Activated CD4-positive, alpha-beta T cell treated with anti-CD3 and anti-CD28 coated beads for 1 hour (primary cell): ENCODE measurements around the gene BNC2.

Experiments used
- DNase-seq: peaks from one replicate; pipeline ENCODE4 v3.0.0-alpha.2; 2020

Gene BNC2

DNA sequence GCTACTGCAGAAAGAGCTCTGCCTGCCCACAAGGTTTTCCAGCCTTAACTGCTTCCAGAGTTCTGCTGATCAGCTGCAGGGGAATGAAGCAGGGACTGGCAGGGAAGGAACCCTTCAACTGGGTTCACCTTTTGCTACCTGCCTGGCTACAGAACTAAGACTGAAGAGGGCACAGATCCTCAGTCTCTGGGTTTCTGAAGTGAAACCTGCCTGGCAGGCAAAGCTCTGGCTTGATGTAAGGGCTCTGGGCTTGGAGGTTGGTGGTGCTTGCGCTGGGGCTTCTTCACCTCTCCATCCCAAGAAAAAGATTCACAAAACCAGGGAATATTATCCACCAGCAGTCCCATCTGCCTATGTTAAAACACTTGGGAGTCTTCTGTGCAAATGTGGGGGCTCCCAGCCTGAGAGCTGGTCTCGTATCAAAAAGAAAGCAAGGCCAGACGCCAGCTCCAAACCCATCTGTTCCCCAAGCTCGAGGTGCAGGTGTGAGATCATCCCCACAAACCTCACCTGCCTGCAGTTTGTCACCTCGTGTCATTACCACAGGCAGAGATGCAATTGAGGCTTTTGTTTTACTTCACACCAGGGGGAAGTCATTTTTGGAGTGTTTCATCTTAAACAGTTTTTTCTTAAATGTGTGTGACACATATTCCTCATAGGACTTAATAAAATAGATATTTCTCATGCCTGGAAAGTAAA is 58.3 kb downstream of the BNC2 start:
- DNase-seq, result no peak

DNA sequence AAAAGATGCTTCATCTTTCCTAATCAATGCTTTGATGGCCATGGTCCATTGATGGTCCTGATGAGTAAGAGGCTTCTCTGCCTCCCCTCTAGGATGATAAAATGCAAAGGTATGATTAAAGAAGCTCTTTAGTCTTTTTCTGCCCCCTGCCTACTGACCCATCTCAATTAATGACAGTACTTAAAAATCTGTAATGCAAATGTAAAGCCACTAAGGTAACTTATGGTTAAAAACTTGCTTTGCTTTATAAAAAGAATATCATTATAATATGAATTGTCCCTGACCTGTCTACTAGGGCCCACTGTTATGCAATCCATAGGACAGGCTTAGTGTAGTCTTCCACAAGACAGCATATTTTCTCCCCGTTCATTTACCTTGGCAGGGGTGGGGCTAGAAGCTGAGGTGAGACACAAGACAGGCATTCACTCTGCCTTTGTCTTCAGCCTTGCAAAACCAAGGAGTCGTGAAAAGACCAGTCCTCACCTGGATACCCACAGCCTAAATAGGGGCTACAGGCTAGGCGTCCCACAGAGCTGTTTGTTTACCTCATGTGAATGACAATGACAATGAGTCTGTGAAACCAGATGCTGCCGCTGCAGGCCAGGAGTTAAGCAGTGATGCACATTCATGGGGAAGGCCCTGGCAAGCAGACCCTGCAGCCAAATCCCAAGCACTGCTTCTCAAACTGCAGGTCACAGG is 60.4 kb downstream of the BNC2 start:
- DNase-seq, result no peak

DNA sequence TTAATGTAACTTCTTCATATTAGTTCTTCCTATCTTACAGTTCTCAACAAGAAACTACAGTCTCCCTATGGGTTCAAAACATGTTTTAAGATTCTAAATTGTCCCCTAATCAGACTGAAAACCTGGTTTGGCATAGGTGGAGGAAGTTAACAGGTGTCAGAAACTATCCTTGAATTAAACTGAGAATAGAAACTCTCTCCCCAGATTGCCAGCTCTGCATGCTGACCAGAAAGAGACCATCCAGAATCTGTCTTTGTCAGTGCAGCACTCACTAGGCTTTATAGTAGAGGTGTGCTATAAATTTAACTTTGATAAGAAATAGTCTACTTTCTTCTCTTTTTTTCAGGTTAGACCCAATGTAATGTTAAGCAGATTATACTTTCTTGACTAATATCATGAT is 63.8 kb downstream of the BNC2 start:
- no peak for DNase-seq

DNA sequence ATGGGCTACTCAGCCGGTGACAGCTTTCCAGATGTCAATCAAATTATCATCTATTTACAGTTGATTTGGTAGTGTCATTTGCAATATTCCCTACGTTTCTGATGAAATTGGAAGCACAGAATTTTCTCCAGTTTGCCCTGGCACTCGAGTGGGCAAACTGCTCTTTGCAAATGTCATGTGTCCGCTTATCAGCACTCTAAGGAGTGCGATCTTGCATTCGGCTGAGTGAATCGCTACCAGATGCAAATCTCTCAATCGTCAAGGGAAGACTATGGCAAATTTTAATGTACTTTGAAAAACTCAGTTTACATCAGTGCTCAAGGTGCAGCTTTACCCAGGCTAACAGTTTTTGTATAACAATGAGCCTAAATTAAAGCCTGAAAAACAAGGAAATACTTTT is 66.8 kb downstream of the BNC2 start:
- DNase-seq, result no peak

DNA sequence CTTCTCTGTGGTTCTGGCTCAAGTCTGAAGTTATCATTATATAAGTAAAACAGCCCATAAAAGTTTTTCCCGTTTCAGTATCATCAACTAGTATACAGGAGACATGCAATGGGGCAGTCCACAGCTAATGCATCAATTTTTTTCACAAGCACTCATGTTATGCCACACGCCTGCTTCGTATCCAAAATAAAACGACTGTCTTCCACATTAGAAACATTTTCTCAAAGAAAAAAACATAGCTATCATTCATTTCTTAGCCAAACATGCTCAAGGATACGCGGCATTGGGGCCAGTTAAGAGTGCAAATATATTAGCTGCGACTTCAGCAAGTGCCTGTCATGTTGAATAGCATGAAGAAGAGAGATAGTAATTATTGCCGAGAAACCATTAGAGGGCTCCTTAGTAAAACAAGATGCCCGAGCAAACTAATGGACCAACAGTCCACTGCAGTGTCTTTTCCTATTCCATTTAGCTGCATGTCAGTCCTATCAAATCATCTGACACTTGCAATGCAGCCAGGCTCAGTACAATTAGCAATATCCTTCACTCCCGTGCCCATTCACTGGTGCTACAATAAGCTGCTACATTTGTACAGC is 68.5 kb downstream of the BNC2 start:
- no peak for DNase-seq

DNA sequence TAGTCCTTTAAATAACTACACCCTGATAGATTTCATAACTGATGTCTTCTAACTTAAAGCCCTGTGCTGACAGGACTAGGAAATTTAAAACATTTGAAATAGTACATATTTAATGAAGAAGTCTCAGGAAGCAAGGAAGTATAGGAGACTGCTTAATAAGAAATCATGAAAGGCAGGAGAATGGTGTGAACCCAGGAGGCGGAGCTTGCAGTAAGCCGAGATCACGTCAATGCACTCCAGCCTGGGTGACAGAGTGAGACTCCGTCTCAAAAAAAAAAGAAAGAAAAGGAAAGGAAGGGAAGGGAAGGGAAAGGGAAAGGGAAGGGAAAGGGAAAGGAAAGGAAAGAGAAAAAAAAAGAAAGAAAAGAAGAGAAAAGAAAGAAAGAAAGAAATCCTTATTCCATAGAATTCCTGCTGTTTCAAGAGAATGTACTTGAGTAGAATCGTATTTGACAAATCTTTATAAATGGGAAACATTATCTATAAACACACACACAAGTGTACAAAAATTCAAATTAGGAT is 74.1 kb downstream of the BNC2 start:
- DNase-seq, result no peak

DNA sequence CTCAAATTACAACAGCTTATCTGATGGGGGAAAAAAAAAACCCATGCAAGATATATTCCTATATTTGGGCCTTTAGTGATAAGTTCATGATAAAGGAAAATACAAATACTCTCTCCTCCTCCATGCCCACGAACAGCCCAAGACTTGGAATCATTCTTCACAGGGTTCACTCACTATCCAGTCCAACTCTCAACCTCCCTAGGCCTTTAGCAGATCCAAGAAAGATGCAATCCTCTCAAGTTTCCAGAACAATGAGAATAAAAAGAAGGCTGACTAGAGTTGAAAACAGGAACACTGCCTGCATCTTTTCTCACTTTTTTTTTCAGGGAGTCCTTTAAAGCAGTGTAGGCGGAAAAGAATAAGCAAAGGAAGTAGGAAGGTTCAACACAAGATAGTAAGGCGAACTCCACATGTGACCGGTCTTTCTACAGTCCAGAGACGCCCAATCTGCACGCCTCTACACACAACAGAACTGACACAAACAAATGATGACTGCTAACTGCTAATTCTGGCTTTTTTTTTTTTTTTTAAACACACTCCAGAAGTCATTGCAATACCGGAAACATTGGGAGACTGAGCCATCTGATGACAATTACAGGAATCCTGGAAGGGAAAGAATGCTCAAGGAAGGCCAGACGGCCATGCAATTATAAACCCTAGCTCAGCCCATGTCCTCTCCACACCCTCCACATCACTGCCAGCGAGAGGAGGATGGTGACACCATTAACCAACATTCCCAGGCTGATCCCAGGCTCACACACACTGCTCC is 75.4 kb downstream of the BNC2 start:
- DNase-seq, result no peak

DNA sequence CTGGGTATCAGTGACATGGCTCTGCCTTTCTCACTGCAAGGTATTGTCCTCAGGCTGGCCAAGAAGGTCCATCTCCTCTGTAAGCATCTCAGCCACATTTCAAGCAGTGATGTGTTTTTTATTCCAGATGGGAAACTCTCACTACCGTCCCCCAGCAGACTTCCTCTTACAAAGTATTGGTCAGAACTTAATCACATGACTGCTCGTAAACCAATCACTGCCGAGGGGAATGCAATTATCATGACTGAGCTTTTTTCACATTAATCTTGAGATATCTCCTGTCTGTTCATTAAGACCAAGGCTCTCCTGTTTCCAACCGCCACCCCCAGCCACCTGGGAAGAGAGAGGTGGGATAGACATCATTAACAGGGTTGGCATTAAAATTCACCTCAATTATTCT is 76.4 kb downstream of the BNC2 start:
- DNase-seq, result no peak

DNA sequence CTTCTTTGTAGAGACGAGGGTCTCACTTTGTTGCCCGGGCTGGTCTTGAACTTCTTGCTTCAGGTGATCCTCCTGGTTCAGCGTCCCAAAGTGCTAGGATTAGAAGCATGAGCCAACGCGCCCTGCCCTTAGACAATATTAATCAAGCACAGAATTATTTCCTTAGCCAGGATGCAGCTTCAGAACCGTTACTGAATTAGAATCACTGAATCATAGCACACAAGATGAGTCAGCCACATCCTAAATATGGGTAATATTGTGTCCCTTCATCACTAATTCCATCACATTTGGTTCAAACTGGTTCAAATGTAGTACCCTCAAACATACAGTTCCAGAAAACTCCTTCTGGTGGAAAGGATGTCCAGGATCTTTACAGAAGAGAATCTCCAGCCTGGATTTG is 82.7 kb downstream of the BNC2 start:
- no peak for DNase-seq

DNA sequence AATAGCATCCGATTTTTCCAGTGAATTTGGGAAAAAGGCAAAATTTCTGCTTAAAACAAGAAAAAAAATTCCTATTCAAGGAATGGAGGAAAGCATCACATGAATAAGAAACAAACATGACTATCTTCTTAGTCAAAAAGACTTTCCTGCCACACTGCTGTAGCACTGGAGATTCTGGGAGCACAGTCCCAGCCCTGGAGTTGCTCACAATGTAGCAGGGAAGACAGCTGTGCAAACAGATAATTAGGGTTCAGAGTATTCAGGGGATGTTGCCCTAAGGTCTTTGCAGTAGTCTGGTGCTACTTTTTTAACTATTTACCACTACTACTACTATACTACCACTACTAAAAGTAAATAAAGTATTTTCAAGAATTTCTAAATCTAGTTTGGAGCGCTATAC is 86.5 kb downstream of the BNC2 start:
- DNase-seq, result no peak

DNA sequence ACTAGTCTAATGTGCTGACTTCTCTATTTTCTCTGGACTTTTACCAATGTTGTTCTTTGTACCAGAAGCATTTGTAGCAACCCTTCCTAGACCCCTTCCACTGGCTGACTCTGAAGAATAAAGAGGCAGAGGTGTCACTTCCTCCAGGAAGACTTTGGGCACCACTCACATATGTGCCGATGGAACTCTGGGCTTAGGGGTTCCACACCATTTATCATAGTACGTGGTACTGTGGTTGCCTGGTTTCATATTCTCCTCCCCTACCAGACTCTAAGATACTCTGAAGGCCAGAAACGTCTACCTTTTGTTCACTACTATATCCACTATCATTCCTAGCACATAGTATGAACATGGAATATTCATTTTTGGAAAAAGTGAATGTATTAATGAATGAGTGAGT is 88.0 kb downstream of the BNC2 start:
- DNase-seq, result no peak

DNA sequence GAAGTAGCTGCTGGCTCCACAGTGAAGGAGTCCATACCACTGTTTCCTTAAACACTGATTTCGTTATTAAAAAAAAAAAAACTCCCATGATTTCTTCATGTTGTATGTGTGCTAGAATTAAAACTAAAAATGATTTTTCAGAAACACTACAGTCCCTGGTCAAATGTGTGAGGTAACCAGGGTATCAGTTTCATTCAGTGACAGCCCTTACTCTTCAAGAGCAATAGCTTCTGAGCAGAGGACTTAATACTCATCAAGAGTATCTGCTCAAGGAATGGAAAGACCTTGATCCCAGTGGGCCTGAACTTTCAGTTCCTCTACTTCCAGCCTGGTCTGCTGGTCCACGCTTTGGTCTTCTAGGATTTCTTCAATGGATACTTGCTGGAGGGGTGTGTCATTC is 95.1 kb downstream of the BNC2 start:
- no peak for DNase-seq

DNA sequence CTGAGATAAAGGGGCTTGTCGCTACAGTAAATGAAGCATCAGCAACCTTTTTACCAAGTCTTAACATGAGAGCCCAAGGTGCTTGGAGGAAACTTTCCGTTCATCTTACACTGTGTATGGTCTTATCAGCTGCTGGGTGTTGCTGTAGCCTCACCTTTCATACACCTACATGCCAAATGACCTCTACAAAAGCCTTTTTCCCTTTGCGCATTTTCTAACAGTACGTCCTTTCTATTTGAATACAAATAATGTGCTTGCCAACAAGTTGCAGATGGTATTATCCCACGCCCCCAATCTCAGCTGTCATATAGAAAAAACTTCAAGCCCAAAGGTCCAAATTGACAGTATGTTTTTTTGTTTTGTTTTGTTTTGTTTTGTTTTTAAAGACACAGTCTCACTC is 96.9 kb downstream of the BNC2 start:
- DNase-seq, result no peak

DNA sequence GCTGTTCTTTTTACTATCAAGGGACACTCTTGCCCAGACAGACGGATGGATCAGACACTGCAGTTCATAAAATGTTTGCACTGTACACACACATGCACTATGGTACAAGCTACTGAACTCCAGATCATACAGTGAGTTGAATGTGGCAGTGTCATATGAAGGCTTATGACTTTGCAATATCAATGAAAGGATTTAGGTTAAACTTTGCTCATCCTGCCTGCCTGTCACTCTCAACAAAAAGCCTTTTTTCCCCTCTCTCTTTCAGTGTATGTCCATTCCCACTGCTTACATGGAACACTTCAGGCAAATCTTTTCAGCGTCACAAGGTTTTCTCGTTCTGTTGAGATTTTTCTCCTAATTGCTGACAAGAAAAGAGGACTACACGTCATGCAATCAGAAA is 97.4 kb downstream of the BNC2 start:
- no peak for DNase-seq

DNA sequence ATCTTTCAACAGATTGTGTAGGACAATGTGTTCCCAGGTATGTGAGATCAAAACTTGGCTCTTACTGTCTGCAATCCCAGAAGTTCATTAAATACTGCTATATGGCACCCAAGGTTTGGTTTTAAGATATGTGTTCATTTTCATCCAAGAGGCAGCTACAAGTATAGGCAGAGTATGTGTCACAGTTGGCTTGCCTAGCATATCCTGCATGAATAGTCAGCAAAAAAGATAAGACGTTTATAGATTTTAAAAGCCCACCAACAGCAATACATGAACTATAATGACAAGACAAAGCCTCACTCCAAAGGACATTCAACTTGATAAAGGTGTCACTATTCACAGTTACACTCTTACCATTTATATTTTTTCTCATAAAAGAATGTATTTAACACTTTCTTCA is 99.1 kb downstream of the BNC2 start:
- no peak for DNase-seq

DNA sequence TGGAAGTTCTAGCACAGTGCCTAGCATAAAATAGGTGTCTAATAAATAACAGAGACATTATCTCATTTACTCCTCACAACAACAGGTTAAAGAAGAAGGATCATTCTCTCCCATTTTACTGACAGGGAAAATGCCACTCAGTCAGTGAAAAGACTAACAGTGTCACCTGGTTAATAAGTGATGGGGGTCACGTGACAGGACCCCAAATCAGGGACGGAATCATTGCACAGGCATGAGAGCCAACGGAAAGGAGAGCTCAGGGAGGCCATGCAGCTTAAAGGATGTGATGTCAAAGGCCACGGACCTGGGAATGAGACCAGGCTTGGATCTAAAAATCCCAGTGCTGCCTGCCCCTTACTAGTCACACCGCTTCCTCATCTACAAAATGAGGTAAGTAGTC is 101.2 kb downstream of the BNC2 start:
- DNase-seq, result no peak

DNA sequence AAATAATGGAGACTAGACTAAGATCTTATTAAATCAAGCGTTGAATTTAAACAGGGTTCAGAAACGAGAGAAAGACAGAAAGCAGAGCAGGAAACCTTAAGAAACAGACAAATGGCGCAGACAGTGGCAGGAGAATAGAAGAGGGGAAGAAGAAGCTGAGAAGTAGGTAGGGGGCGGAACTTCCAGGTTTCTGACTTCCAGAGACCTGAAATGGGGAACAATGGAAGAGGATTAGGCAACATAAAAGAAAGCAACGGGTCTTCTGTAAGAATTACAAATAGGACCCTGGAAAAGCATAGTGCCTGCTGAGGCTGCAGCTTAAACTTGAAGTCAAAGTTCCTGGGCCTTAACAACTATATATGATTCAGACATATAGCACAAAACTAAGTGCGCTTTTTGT is 101.7 kb downstream of the BNC2 start:
- no peak for DNase-seq

DNA sequence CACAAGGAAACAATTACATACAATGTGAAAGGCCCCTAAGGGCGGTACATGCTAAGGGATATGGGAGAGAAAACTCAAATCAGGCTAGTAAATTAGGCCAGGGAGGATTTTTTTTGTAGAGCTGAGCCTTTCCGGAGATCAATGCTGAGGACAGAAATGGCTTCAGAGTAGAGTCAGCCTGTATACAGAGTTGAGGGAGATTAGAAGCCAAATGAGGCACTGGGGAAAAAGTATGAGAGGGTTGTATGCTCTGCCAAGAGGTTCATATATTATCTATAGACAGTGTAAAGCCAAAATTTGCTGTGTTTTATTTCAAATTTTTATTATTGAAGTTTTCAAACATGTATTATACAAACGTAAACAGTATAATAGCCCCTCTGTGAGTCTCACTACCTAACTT is 103.1 kb downstream of the BNC2 start:
- DNase-seq, result no peak

DNA sequence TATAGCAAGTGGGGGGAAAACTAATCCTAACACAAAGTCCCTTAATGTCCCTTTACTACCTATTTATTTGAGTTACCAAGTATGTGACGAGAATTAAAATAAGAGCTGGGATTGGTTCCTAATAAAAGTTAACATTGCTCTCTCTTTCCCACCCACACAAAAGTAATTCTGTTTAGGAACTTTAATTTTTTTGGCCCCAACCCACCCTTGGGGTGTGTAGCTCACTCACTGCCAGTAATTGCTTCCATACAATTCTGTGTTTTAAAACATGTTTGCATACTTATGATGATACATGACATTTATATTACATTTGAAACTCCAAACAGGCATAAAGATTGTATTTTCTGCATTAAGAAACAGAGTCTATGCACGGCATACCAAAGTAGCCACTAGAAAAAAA is 106.5 kb downstream of the BNC2 start:
- DNase-seq, result no peak

DNA sequence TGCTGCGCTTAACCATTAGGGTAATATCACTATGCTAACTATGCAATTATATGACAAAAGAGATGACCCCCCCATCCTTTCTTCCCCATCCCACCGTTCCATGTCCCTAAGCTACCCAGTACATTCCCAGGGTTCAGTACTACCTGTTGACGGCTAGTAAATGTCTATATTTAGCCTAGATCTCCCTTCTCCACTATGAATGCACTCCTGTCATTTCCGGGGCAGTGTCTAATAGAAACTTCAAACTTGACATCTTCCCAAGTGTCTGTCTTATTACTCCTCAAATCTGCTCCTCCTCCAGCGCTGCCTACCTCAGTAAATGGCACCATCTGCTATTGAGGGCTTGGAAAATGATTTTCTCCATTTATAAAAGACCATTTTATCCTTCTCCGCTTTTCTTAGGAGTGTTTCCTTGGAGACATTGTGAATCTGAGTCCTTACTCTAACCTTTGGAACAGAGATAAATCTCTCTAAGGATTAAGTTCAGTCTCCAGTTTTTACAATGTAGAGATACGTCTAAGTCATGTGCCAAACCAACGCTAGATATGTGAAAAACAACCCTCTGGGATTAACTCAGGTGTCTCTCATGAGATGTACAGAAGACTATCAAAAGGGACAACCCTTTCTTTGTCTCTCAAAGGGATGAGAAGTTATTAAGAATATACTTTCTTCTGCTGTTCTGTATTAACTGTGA is 114.9 kb downstream of the BNC2 start:
- no peak for DNase-seq

DNA sequence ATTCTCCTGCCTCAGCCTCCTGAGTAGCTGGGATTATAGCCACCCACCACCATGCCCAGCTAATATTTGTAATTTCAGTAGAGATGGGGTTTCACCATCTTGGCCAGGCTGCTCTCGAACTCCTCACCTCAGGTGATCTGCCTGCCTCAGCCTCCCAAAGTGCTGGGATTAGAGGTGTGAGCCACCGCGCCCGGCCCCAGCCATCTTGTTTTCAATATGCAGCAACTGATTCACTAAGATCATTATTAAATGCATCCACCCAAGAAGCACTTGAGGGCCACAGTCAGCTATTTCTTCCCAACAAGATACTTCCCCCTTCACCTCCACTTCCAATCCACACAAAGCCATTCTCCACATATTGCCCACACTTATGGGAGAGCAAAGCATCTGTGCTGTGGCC is 115.8 kb downstream of the BNC2 start:
- no peak for DNase-seq

DNA sequence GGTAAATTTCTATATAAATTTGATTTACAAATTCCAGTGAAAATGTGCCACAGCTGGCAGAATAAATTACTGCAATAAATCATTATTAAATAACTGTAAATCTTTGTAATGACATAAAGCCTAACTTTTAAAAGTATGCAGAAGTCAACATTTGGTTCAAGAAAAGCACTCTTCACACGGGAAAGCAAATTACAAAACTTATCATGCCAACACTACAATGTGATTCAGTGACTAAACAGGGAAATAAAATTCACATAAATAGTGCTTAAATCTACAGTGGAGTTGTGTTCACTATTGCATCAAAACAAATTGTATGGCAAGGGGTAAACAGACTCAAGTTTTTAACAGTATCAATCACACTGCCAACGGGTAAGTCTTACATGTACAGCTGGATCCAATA is 117.2 kb downstream of the BNC2 start:
- DNase-seq, result no peak

DNA sequence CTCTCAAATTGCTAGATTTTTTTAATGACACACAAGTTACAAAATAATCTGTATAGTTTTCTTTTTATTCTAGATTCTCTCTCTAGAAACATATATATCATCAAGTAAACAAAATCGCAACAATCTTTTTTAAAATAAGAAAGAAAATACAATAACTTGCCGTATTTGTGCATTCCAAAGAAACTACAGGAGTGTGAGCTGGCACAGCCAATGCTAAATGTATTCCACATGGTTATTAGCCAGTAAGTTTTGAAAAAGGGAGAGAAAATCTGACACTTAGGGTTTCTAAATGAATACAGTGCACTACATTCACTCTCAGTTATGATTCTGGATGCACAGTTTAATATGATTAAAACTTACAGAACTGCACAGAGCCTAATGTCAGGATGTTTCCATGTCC is 117.9 kb downstream of the BNC2 start:
- DNase-seq, result no peak
